DMS153 treated with DMSO at 0.1 percent for 48 hours (cell line): ENCODE measurements around the gene NARS2.

Experiments
- DNase-seq: peaks from one replicate; lab custom pipeline; 2025; ENCODE audit not compliant: unreplicated experiment; lab: John Stamatoyannopoulos, UW

NARS2 gene

GRCh38 chr11:78446210-78446609 is 128.5 kb downstream of the NARS2 start:
- DNase-seq, result no peak

- DNase-seq, result no peak
Observed at GRCh38 chr11:78444726-78445125, 129.9 kb downstream of the NARS2 start.

- DNase-seq, result no peak
Observed at GRCh38 chr11:78441956-78442355, 132.7 kb downstream of the NARS2 start.

DNA sequence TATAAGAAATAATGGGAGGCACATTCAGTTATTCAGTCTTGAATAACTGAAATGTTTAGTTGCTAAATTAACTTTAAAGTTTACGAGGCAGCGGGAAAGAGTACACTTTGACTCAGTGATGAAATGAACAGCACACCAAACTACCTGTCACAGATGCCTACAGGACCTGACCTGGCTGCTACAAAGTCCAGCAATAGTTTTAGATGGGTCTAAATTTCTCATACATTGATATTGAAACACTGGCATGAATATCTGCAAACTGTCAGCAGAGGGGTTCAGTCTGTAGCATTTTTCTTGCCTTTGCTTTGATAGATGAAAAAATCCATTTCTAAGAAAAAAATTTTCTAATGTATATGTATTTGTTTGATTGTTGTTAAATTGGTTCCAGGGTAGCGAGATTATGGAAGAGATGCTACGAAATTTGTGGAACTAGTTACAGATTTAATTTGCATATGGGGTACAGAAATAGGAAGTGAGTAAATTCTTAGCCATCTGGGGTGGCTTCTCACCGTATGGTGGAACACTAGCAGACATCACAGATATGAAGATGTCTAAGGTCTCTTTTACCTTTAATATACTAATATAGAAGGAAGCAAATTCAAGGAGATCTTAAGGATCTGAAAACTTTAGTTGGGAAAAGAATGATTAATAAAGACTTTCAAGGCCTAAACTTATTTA is 136.2 kb downstream of the NARS2 start:
- DNase-seq, result no peak

GRCh38 chr11:78432956-78433355 is 141.7 kb downstream of the NARS2 start:
- DNase-seq, result no peak

DNA sequence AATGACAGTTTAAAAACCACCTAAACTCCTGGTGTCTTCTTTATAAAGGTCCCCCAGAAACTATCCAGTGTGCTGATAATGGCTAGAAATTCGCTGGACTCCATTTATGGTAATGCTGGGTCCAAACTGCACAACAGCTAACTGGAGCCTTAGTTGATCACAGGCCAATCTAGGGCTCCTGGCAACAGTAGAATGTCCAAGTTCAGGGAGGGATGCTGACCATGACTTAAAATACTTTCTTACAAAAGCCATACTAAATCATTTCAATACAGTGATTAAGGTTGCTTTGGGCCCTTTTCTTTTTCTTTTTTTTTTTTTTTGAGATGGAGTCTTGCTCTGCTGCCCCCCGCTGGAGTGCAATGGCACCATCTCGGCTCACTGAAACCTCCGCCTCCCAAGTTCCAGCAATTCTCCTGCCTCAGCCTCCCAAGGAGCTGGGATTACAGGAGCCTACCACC is 142.6 kb downstream of the NARS2 start:
- no peak for DNase-seq

GRCh38 chr11:78429660-78430059 is 145.0 kb downstream of the NARS2 start:
- no peak for DNase-seq

DNA sequence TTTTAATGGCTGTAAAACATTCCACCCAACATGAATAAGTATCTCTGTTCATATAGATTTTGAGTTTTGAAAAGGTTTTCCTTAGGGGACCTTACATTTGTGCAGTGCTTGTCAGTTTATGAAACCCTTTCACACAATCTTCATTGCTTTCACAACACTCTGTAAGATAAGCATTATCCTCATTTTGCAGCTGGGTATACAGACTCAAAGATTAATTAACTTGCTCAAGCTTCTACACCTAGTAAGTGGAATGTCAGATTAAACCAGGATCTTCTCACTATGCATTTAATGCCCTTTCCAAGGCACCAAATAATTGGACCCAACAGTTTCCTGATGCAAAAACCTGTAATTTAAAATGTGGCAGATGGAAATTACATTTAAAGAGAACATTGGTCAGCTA is 145.5 kb downstream of the NARS2 start:
- no peak for DNase-seq

- DNase-seq, result no peak
Observed at GRCh38 chr11:78428773-78429172, 145.9 kb downstream of the NARS2 start.

GRCh38 chr11:78428266-78428636 is 146.4 kb downstream of the NARS2 start:
- no peak for DNase-seq

DNA sequence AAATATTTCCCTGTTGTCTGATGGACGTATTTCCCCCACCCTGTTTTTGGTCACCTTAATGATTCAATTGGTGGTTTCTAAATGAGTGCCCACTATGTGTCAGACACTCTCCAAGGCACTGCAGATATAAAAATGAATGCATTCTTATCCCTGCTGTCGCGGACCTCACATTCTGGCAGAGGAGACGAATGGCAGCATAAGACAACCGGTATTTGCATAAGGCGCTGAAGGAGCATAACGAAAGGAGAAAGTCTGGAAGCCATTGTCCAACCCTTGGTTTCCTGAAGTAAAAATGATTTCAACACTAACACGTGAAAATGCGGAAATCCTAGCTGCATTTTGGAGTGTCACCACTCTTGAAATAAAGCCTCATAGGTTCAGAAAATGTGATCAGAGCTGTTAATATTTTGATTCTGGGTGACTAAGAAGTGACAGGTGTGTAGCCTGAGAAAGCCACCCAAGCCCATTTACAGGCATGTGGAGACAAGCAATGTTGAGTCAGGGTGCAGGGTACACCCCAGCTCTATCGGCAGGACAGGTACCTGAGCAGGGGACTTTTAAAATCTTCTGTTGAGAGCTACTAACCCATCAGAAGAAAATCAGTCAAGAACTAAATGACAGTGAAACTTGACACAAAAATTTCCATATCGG is 146.9 kb downstream of the NARS2 start:
- no peak for DNase-seq

- no peak for DNase-seq
Observed at GRCh38 chr11:78426845-78427244, 147.8 kb downstream of the NARS2 start.

DNA sequence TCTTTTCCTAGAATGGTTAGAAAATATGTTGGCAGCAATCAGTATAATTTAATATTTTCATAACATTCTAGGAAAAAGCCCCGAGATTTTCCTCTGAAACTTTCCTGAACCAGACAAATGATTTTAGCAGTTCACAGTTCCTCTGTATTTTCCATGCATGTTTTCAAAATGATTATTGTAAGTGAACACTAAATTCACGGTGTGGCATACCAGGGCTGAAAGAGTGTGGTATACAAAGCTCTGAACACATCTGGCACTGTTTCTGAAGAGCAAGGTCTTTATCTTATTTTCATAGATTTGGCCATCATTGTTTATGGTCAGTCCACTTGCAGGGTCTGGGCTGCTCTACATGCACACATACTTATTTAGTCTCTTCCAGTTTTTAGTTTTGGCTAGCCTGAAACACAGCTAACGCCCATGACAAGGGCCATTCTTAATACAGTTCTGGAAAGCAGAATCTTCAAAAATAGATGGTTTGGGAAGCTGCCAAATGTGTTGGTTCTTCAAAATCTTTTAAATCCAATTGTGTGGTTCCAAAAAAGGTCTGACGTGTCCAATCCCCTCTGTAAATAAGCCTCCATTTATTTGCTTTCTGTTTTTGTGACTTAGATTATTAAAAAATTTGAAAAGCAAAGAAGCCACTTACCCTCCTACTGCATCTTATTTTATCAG is 149.1 kb downstream of the NARS2 start:
- DNase-seq, result no peak

DNA sequence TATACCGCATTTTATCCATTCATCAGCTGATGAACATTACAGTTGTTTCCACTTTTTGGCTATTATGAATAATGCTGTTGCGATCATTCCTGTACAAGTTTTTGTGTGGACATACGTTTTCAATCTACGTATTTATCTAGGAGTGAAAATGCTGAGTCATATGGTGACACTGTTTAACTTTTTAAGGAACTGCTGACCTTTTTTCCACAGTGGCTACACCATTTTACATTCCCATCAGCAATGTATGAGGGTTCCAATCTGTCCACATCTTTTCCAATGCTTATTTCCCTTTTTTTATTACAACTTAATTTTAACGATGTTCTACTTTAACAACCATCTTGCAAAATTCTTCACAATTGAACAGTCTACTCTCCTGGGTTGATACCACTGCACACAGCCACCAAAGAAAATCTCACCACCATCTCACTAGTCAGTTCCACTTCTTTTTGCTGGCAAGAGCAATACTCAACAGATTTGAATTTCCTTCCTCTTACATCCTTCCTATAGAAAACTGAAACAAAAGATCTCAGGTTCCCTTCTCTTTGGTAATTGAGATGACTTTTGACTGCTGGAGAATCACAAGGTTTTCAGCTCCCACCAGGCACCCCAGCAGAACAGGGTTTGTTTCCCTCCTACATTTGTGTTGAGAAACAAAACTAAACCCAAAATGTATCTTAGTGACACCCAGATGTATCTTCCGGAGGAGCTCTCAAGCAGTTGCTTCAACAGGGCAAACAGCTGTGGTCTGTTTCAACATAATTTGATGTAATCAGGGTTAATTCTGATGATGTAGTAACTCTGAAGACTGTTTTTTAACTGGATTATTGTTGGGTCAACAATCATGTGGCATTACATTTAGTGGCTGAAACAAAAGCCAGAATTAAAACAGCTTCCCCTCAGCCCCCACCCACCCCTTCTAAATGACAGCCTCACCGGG is 150.1 kb downstream of the NARS2 start:
- no peak for DNase-seq

DNA sequence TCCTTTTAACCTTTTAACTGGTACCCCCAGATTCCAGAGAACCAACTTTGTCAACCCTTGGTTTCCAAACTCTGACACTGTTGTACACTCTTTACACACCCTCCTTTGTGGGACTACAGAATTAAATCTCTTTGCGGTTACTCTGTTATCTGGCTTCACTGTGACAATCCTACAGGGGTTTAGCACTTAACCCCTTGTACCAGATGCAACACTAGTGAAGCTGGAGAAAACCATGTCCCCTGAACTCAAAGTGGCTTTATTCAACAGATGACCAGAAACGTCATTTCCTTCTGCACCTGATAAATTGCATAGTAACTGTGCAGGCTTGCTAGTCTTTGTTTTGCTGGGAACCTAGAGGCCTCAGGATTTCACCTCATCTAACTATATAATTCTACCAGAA is 151.4 kb downstream of the NARS2 start:
- no peak for DNase-seq

- DNase-seq, result no peak
Observed at GRCh38 chr11:78420796-78421209, 153.9 kb downstream of the NARS2 start.

- no peak for DNase-seq
Observed at GRCh38 chr11:78420255-78420764, 154.4 kb downstream of the NARS2 start.

DNA sequence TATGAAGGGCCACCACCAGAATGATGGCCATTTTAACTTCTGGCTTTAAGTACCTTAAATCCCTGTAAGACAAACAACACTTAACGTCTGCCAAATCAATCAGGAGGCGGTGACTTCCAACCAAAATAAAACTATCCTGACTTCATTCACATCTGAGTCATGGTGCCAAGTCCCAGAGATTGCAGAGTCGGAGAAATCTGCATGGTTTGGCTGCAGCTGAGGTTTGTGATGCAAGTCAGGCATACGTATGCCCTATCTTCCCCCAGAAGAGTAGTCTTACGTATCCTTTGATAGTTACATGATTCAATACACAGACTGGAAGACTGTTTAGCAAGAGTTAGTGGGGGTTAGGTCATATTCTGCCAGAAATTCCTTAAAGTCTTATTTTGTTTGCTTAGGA is 155.3 kb downstream of the NARS2 start:
- no peak for DNase-seq

- no peak for DNase-seq
Observed at GRCh38 chr11:78418584-78419211, 156.0 kb downstream of the NARS2 start.

- DNase-seq, result peak; percentile 78
Observed at GRCh38 chr11:78417888-78418583, 156.6 kb downstream of the NARS2 start.
